Measurements from ENCODE around the gene RAB32.

RAB32 gene

GRCh38 chr6:146581968-146582367 is 38.3 kb downstream of the RAB32 start:
- DNase-seq (ENCODE audit: insufficient read length, low spot score) (no peak), FAIRE-seq (no peak)

GRCh38 chr6:146582857-146583256 is 39.2 kb downstream of the RAB32 start:
- no peak for FAIRE-seq

DNA sequence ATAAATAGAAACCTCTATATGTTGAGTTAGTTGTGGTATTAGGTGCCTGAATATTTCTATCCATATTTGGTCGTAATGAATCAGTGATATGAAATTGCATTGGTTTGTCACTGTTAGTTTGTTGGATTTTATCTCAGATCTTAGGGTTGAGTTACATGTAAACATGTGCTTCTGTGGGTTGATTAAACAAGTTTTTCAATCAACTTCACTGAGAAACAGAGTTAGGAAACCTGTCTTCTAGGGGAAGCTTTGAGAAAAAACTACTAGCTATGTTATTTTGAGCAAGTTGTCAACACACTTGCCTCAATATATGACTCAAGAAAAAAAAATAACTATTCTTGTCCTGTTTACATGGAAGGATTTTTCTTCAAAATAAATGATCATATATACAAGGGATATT is 40.3 kb downstream of the RAB32 start:
- no peak for FAIRE-seq

More at GRCh38 chr6:146582857-146583256, 39.2 kb downstream of the RAB32 start:
- DNase-seq (ENCODE audit: insufficient read length, low spot score): no peak

DNA sequence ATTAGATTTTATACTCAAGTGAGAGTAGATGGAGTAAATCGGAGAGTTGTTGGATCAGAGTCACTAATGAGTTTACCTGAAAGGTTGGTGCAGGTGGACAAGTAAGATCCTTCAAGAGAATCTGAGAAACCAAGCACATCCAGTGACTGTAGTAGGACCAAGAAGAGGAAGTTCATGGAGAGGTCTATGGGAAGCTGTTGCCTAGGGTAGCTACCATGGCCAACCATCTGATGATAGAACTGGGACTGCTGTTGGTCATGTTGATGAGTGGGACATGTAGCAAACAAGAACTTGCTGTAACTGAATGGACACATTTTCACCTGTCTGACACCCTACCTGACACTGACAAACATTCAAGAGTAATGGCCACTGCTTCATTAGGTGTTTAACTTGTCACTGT is 43.8 kb downstream of the RAB32 start:
- DNase-seq (ENCODE audit: insufficient read length, low spot score) (no peak), FAIRE-seq (no peak)

More for the DNA sequence above, 40.3 kb downstream of the RAB32 start:
- DNase-seq (ENCODE audit: insufficient read length, low spot score): no peak

DNA sequence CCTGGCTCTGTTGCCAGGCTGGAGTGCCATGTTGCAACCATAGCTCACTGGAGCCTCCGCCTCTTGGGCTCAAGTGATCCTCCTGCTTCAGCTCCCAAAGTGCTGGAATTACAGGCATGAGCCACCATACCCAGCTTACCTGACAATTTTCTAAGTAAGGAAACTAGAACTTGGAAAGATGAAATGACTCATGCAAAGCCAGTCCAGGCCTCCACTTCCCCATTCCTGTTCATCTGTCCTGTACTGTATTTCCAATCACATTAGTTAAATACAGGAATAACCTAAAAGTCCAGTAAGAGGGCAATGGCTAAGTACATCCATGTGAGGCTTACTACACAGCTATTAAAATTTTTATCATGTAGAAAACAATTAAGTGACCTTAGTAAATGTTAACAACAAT is 46.9 kb downstream of the RAB32 start:
- FAIRE-seq (no peak), DNase-seq (ENCODE audit: insufficient read length, low spot score) (no peak)

DNA sequence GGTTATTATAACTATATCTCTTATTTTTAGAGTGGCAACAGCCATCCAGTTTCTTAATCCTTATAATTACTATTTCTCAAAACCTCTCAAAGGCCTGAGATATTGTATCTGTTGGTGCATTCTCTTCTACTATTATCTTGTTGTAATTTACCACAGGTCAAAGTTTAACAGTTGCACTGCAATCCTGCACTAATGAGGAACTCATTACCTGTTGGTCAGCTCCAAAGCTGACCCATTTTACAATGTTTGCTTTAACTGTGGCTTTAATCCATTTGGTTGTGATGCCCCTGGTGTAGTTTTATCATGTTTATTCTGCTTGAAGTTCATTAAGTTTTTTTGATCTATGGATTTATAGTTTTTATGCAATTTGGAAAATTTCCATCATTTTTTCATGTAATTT is 48.8 kb downstream of the RAB32 start:
- DNase-seq (ENCODE audit: insufficient read length, low spot score): no peak
- no peak for FAIRE-seq

- DNase-seq (ENCODE audit: insufficient read length, low spot score) (no peak), FAIRE-seq (no peak)
Measured at GRCh38 chr6:146593986-146594385, 50.4 kb downstream of the RAB32 start.

GRCh38 chr6:146594495-146594894 is 50.9 kb downstream of the RAB32 start:
- DNase-seq (ENCODE audit: insufficient read length, low spot score) (no peak), FAIRE-seq (no peak)

- FAIRE-seq (no peak), DNase-seq (ENCODE audit: insufficient read length, low spot score) (no peak)
Measured at GRCh38 chr6:146595972-146596731, 52.5 kb downstream of the RAB32 start.

DNA sequence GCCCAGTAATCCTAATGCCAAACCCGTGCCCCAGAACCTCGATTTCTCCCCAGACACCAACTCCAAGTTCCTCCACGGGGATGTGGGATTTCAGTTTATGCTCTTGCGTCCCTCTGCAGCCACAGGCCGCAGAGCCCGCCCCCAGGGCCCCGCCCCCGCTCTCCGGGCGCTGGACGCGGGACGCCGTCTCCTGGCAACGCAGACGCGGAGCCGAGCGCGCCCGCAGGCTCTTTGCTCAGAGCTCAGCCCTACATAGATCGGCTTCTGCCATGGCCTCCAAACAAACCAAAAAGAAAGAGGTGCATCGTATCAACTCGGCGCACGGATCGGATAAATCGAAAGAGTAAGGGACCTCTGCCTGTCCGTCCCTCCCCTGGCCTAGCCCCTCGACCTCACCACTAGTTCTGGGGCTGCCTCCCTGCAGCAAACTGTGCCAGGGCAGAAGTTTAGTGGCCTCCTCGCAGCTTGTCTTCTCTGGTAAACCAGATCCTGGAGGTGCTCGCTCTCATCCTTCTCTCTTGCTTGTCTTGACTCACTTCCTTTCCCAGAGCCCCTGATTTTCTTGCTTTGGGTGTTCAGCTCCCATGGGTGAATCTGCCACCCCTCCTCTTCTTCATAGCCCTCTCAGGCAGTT is 55.3 kb downstream of the RAB32 start, which contains the start of gene ADGB:
TSS of gene ADGB (plus strand) at position 201 of the 634 bp plus-strand sequence. CDS start at position 270, 69 bp downstream.
- DNase-seq (ENCODE audit: insufficient read length, low spot score) (no peak), FAIRE-seq (no peak)

GRCh38 chr6:146601352-146601751 is 57.7 kb downstream of the RAB32 start:
- FAIRE-seq: no peak
- DNase-seq (ENCODE audit: insufficient read length, low spot score): no peak

GRCh38 chr6:146602526-146602925 is 58.9 kb downstream of the RAB32 start:
- DNase-seq (ENCODE audit: insufficient read length, low spot score): no peak
- FAIRE-seq: no peak
